ENCODE data around the gene CD300LD.
"Not testable (repeated sequence)": the region's sequence is repeated elsewhere in the genome, so short reads cannot be mapped to it uniquely, and the experiment has no call there.

The CD300LD gene

DNA sequence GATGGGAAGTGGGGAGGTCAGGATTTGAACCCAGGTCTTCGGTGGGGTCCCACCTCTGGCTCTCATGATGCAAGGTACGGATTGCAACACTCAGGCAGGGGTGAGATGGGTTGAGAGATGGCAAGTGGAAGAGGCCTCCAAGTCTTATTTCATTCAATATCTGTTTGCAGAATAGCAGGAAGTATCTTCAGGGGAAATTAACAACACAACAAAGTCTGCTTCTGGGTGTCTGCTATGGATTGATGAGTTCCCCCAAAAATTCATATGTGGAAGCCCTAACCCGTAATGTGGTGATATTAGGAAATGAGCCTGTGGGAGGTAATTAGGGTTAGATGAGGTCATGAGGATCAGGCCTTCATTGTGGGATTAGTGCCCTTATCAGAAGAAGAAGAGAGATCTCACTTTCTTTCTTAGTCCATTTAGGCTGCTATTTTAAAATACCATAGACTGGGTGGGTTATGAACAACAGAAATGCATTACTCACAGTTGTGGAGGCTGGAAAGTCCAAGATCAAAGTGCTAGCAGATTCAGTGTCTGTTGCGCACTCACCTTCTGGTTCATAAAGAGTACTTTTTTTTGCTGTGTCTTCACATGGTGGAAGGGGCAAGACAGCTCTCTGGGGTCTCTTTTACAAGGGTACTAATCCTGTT lies 20.3 kb downstream of the CD300LD start:
- DNase-seq (ENCODE audit: low spot score), result no peak

DNA sequence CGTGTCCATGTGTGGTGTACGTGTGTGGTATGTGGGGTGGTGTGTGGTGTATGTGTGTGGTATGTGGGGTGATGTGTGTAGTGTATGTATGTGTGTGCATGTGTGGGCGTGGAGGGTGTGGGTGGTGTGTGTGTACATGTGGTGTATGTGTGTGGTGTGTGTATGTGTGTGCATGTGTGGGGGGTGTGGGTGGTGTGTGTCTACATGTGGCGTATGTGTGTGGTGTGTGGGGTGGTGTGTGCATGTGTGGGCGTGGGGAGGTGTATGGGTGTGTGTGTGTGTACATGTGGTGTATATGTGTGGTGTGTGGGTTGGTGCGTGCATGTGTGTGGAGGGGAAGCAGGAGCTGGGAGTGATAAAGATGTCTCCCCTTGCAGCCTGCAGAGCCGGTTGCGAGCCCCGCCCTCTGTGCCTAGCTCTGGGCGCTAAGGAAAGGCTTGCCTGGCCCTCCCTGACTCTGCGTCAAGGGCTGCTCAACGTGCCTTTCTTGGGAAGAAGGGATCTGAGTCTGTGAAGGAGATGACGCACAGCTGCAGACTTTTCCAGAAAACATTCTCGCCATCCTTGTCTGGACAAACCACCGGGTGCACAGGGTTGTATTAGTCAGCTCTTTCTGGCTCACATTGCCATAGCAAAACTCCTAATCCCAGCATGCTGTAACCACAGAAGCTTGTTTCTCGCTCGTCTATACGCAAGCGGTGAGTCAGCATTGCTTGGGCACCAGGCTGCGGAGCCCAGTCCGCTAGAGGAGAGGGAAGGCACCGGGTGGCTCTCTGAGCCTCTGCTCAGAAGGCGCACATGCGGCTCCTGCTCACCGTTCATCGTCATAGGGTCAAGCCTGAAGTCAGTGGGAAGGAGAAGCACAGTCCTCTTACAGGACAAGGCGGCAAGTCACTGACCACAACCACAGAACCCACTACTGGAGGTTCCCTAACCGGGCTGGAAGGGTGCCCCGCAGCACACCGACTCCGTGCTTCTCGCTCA lies 22.8 kb downstream of the CD300LD start:
- DNase-seq (ENCODE audit: low spot score), result no peak

DNA sequence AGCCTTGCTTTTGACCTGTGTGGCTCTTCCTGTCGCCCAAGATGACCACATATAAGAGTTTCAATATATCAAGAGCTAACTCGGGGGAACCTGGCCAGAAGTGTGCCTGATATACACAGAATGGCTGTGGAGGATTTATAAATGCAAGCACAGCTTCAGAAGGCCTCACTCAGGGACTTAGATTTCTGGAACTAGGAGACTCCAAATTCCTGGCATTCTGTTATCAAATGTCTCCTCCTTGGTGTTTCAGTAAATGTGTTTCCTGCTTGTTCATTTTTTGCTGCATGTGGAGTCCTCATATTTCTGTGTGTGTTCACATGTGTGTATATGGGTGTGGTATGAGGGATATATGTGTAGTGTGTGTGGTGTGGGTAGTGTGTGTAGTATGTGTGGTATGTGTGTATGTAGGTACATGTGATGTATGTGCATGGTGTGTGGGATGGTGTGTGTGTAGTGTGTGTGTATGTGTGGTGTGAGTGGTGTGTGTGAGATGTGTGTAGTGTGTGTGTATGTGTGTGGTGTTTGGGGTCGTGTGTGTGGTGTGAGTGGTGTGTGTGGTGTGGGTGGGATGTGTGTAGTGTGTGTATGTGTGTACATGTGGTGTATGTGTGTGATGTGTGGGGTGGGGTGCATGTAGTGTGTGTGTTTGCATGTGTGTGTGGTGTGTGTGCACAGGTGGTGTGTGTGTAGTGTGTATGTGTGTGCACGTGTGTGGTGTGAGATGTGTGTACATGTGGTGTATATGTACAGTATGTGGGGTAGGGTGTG lies 23.8 kb downstream of the CD300LD start:
- no peak for DNase-seq (ENCODE audit: low spot score)

DNA sequence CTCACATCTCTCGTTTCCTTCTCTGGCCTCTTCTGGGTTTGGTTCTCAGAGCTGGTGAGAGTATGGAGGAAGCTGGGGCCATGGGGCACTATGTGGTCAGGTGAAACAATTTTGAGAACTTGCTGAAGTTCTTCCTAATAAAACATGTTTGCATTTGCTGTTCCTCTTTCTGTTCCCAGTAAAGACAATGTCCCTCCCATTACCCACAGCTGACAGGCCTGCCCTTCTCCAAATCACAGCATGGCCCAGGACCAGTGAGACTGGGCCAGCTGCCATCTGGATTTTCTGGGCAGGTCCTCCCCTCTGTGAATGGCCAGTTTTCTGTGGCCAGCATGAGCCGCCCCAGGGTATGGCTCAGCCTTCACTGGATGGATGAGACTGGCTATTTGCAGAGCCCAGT lies 24.7 kb downstream of the CD300LD start, which contains the start of gene CD300H:
TSS of gene CD300H (minus strand) at position 113 of the 400 bp plus-strand sequence.
- DNase-seq (ENCODE audit: low spot score), result no peak

DNA sequence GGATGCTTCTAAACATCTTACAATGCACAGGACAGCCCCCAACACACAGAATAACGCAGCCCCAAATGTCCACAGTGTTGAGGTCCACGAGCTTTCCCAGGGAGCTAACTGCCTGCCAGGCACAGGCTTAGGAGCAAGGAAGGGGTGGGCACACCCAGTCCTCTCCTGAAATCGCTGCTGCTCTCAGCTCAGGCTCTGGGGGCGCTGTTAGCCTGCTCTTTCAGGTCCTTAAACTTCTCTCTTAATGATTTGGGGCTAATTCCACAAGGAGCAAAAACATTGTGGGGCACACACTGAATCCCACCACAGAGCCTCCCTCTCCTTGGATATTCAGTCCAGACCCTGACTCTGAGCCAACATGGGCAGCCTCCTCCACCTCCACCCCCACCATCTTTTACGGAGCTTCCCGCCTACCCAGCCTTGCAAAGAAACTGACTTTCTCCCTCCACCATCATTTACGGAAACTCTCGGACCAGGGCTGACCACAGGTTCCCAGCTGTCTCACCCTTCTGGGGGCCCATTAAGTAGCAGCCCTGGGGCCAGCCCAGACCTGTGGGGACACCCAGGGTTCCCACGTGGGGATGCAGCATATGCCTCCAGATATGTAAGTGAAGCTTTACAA lies 25.8 kb downstream of the CD300LD start:
- DNase-seq (ENCODE audit: low spot score), result no peak

DNA sequence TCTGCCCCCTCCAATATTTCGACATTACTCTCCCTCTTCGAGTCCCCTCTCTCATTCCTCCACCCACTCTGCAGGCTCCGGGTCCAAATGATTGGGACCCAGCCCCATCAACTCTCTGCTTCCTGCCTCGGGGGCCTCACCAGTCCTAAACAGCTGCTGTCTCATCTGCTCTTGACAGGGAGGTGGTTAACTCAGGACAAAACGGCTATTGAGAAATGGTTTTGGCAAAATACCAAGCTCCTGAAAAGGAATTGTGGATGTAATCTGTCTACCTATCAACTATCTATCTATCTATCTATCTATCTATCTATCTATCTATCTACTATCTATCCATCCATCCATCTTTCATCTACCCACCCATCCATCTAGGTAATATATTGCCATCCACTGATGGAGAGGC lies 27.0 kb downstream of the CD300LD start:
- no peak for DNase-seq (ENCODE audit: low spot score)

GRCh38 chr17:74563358-74563757 lies 28.7 kb downstream of the CD300LD start:
- DNase-seq (ENCODE audit: low spot score), result no peak

- no peak for DNase-seq (ENCODE audit: low spot score)
These were observed 30.5 kb downstream of the CD300LD start for GRCh38 chr17:74561586-74561985.

DNA sequence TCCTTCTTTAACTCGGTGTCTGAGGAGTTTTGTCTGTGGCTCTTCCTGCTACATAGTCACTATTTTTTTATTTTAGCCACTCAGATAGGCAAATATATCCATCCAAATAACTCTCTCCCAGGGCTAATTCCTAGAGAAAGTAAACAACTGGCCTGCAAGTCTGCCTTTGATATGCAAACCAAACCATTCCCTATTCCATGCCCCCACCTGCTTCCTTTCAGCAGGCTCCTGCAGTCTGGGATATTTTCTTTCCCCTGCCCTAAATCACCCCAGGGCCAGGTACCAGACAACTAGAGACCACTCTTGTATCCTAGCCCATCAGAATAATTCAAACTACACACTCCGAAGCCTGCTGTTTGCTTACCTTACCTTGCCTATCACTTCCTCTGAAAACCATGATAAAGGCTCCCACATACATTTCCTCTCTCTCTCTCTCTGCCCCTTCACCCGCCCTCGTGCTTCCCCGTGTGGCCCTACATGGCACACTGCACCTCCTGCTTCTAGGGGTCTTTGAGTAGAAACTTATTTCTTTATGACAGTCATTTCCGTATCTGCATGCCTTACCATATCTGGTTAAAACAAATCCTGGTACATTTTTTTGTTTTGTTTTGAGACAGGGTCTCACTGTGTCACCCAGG lies 33.1 kb downstream of the CD300LD start:
- no peak for DNase-seq (ENCODE audit: low spot score)

GRCh38 chr17:74558402-74558801 lies 33.7 kb downstream of the CD300LD start:
- not testable (repeated sequence) for DNase-seq (ENCODE audit: low spot score)

DNA sequence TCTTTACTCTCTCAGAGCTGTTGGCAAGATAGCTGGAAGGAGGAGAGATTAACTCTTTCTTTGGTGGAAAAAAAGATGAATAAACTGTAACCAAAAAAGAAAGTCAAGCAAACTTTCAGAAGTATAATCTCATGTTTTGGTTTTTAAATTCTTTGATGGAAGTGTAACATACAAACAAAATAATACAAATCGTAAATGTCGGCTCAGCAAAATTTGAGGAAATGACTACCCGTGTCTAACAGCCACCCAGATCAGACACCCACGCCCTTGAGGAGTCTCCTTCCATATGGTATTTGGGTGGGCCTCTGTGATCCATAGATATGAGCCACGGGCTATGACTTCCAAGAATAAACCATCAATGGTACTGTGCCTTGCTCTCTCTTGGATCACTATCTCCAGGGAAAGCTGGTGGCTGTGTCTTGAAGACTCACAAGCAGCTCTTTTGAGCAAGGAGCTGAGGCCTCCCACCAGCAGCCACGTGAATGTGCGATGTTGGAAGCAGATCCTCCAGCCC lies 36.6 kb downstream of the CD300LD start:
- DNase-seq (ENCODE audit: low spot score), result no peak

DNA sequence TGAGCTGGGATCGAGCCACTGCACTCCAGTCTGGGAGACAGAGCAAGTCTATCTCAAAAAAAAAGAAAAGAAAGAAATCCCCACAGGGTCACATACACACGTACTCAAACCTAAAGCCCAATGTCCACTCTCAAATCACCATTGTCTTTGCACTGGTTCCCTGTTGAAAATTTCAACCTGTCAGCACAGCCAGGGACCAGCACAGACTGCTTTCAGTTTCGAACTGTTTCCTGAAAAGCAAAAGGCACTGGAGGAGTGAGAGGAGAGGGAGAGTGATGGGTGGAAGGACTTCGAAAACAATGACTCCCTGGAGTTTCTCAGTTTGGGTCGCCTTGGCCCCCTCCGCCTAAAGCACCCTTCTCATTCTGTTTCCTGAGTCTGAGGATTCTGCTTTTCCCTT lies 37.2 kb downstream of the CD300LD start:
- DNase-seq (ENCODE audit: low spot score), result no peak

DNA sequence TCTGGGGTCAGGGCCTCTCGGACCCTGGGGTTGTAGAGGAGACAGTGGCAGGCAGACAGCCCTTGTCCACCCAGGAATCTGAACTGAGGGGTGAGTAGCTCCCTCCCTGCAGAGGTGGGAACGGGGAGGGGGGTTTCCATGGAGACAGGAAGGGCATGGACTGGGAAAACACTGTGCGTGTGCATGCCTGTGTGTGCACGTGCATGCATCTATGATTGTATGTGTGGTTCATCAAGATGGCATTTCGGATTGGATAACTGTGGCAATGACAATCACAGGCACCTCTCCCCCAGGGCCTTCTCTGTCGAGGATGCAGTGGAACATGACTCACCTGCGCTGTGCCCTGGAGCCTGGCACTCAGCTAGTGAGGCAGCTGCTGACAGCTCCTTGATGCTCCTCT lies 40.0 kb downstream of the CD300LD start:
- no peak for DNase-seq (ENCODE audit: low spot score)

DNA sequence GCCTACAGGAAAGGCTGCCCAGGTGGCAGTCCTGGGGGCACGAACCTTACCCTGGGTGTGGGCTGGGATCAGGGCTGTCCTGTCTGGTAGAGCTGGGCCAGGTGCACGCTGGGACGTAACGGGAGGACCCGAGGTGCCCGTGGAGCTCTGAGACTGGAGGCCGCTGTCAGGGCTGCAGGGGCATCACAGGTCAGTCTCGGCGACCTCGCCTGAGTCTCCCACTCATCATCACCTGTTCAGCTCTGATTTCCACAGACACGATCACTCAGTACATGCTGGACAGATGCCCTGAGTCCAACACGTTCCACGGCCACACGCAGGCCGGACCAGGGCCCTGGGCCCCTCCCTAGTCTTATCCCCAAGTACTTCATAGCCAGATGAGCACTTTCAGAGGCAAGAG lies 41.5 kb downstream of the CD300LD start:
- no peak for DNase-seq (ENCODE audit: low spot score)

DNA sequence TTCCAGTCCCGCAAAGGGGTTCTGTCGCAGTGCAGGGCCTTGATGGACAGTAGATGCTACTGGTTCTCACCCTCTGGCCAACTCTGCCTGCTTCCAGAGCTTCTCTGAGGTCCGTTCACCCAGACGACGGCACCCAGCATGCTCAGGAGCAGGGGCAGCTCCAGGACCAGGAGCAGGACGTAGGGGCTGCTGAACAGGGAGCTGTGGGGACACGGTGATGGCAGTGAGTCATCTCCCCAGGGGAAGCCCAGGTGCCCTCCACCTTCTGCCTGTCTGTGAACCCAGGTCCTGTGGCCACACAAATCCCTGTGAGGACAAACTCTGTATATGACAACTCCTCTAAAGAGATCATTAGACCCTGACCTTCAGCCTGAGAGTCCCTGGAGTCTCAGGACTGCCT lies 42.7 kb downstream of the CD300LD start:
- no peak for DNase-seq (ENCODE audit: low spot score)

DNA sequence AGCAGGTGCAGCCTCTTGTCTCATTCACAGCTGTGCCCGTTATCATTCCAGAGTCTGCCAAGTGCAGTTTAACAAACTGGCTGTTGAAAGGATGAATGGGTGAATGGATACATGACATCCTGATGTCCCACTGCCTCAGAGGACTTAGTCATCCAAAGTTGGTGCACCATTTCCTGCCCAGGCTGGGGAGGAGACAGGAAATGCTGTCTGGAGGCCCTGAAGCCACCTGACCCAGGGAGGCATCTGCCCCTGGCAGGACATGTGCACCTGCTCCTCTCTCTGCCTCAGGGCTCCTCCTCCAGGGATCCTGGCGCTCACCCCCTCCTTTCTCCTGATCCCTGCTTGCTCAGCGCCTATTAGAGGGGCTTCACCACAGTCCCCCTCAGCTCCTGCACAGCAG lies 44.3 kb downstream of the CD300LD start:
- no peak for DNase-seq (ENCODE audit: low spot score)

- no peak for DNase-seq (ENCODE audit: low spot score)
These were observed 44.8 kb downstream of the CD300LD start for GRCh38 chr17:74547264-74547663.

GRCh38 chr17:74546586-74546985 lies 45.5 kb downstream of the CD300LD start:
- DNase-seq (ENCODE audit: low spot score), result no peak

- DNase-seq (ENCODE audit: low spot score), result no peak
These were observed 46.2 kb downstream of the CD300LD start, which contains the start of gene CD300C for GRCh38 chr17:74545843-74546230. Gene CD300C, minus strand, starts transcription at chr17:74546115. Its CDS starts 333 bp downstream, at chr17:74545782.

DNA sequence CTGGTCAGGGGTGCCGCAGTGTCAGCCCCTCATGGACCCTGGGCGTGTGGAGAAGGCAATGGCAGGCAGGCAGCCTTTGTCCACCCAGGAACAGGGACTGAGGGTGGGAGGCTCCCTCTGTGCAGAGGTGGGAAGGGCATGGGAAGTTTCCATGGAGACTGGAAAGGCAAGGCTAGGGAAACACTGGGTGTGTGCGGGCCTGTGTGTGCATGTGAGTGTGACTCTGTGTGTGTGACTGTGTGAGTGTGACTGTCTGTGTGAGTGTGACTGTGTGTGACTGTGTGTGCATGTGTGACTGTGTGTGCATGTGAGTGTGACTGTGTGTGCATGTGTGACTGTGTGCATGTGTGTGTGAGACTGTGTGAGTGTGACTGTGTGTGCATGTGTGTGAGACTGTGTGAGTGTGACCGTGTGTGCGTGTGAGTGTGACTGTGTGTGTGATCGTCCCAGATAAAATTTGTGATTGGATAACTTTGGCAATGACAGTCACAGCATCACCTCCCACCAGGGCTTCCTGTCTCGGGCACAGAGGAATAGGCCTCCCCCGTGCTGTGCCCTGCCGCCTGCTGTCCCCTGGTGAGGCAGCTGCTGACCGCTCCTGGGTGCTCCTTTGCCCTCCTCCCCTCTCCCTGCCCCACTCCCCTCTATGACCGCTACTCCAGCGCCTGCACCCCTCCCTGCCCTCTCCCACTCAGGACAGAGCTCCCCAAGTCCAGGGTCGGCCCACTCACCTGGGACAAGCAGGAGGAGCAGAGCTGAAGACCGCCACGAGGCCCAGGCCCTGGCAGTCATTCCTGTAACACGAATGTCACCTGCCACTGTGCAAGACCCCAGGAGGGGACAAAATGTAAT lies 46.9 kb downstream of the CD300LD start:
- no peak for DNase-seq (ENCODE audit: low spot score)

Measured in AG08396 (cell line).